Glutamatergic neuron (in vitro differentiated cells): Measurements from ENCODE around the gene RNF111. TPM values are rescaled to one million over a fixed set of nuclear protein-coding genes. Genes with fewer than 3 reads are reported as not detected.

ENCODE experiments used
- DNase-seq: peaks from one replicate; pipeline ENCODE4 v3.0.0; 2022
- H3K27ac Mint-ChIP-seq: one replicate; pipeline ENCODE4 v1.8.0; 2020; ENCODE audit warnings: mild to moderate bottlenecking, mixed read lengths, inconsistent platforms; ENCODE audit not compliant: unreplicated experiment
- H3K27me3 Mint-ChIP-seq: one replicate; pipeline ENCODE4 v1.8.0; 2020; ENCODE audit warnings: mild to moderate bottlenecking, moderate library complexity, mixed read lengths, inconsistent platforms; ENCODE audit not compliant: unreplicated experiment
- H3K36me3 Mint-ChIP-seq: one replicate; pipeline ENCODE4 v1.8.0; 2020; ENCODE audit warnings: mild to moderate bottlenecking, mixed read lengths, inconsistent platforms; ENCODE audit not compliant: unreplicated experiment
- H3K4me1 Mint-ChIP-seq: one replicate; pipeline ENCODE4 v1.8.0; 2020; ENCODE audit warnings: mild to moderate bottlenecking, low read depth, mixed read lengths, inconsistent platforms; ENCODE audit not compliant: unreplicated experiment
- H3K4me3 Mint-ChIP-seq: one replicate; pipeline ENCODE4 v1.8.0; 2020; ENCODE audit warnings: mild to moderate bottlenecking, mixed read lengths, inconsistent platforms; ENCODE audit not compliant: unreplicated experiment
- H3K9me3 Mint-ChIP-seq: one replicate; pipeline ENCODE4 v1.8.0; 2020; ENCODE audit warnings: mild to moderate bottlenecking, moderate library complexity, mixed read lengths, inconsistent platforms; ENCODE audit not compliant: unreplicated experiment
- CTCF ChIP-seq: fragments of 200-600 bp; sonication (generic); IDR thresholded peaks from one replicate; pipeline ENCODE4 v1.5.0; 2021; ENCODE audit not compliant: partially characterized antibody, unreplicated experiment
- total RNA-seq: library from RNA; stranded (reverse); fragmentation: NEBNext Ultra II Directional; extraction: Animal tissue kit (Norgen Biotek cat#: 25700); gene quantifications from one replicate; pipeline ENCODE4 v1.2.1, GENCODE V29; 2021; ENCODE audit not compliant: unreplicated experiment

Gene RNF111
- total RNA-seq, 1 donor from 2014 or later, result 57.4 TPM

GRCh38 chr15:59011262-59011952 is 23.9 kb downstream of the RNF111 start:
- Mint-ChIP-seq H3K27me3 (no peaks in the 10 kb centered on the region), H3K27ac (no peak overlapping the region), H3K36me3 (peaks cover 4% of the 10 kb centered on the region), H3K9me3 (peaks cover 2% of the 10 kb centered on the region), H3K4me1 (no peaks in the 10 kb centered on the region), H3K4me3 (no peak overlapping the region)
- DNase-seq, result no peak
- TF ChIP-seq CTCF, result no peak

- no peak overlapping the region for H3K27ac Mint-ChIP-seq
- H3K4me1 Mint-ChIP-seq, result no peaks in the 10 kb centered on the region
- H3K4me3 Mint-ChIP-seq, result no peak overlapping the region
- DNase-seq, result no peak
- peaks cover 7% of the 10 kb centered on the region for H3K36me3 Mint-ChIP-seq
- H3K9me3 Mint-ChIP-seq, result peaks cover 4% of the 10 kb centered on the region
- H3K27me3 Mint-ChIP-seq, result no peaks in the 10 kb centered on the region
- no peak for TF ChIP-seq CTCF
Observed at GRCh38 chr15:59013246-59013873, 25.9 kb downstream of the RNF111 start.

- no peak for DNase-seq
- no peak overlapping the region for H3K27ac Mint-ChIP-seq
- peaks cover 4% of the 10 kb centered on the region for H3K9me3 Mint-ChIP-seq
- no peaks in the 10 kb centered on the region for H3K4me1 Mint-ChIP-seq
- H3K4me3 Mint-ChIP-seq, result no peak overlapping the region
- no peaks in the 10 kb centered on the region for H3K27me3 Mint-ChIP-seq
- H3K36me3 Mint-ChIP-seq, result peaks cover 7% of the 10 kb centered on the region
- TF ChIP-seq CTCF, result no peak
Observed at GRCh38 chr15:59014068-59014467, 26.6 kb downstream of the RNF111 start.

GRCh38 chr15:59017449-59017848 is 30.0 kb downstream of the RNF111 start:
- Mint-ChIP-seq H3K9me3 (peaks cover 4% of the 10 kb centered on the region), H3K27ac (no peak overlapping the region), H3K4me1 (no peaks in the 10 kb centered on the region), H3K36me3 (peaks cover 7% of the 10 kb centered on the region), H3K27me3 (no peaks in the 10 kb centered on the region), H3K4me3 (no peak overlapping the region)
- DNase-seq, result no peak
- TF ChIP-seq CTCF, result no peak

- H3K9me3 Mint-ChIP-seq, result peaks cover 4% of the 10 kb centered on the region
- no peak overlapping the region for H3K27ac Mint-ChIP-seq
- H3K27me3 Mint-ChIP-seq, result no peaks in the 10 kb centered on the region
- no peak overlapping the region for H3K4me3 Mint-ChIP-seq
- DNase-seq, result no peak
- no peak for TF ChIP-seq CTCF
- H3K36me3 Mint-ChIP-seq, result peaks cover 7% of the 10 kb centered on the region
- H3K4me1 Mint-ChIP-seq, result no peaks in the 10 kb centered on the region
Observed at GRCh38 chr15:59018833-59019232, 31.4 kb downstream of the RNF111 start.
